ENCODE measurements around the gene GMDS.

Gene GMDS

DNA sequence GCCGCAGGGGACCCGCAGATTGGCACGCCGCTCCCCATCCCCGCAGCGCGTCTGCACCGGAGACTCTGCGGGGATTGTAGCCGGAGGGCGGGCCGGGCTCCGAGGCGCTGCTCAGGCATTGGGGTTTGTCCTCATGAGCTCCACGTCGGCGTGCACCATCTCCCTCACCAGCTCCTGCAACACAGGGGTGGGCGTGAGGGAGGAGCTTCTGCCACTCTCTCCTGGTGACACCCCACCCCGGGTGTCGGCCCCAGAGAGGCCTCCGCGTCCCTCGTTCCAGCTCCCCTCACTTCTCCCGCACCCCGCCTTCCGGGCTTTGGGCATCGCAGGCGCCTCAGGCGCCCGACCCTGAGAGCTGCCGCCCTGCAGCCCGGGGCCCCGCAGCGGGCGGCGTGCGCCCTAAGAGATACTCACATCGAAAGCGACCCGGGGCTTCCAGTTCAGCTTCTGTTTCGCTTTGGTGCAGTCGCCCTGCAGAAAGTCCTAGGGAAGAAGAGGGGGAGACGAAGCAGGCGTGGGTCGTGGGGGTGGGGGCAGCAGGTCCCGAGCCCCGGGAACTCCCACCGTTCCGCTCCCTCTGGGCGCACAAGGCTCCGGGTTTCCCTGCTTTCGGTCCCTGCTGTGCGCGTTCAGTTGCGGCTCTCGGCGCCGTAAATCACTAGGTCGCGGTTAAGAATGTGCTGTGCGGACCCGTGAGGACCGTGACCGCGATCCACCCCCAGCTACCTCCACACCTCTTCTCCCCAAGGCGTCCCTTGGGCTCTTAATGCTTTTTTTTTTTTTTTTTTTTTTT, 621.2 kb downstream of the GMDS start:
- no peak for DNase-seq (ENCODE audit: low read depth)

DNA sequence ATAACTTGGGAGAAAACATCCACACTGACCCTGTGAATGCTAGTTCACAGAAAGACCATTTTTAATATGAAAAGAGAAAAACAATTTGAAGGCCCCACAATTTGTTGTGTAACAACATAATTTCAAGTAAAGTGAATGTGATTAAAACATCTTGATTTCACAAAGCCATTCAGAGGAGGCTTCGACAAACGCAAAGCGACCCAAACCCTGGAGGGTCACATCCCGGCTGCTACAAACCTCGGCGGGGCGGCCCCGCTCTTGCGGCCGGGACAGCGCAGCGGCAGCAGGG, 621.7 kb downstream of the GMDS start:
- DNase-seq (ENCODE audit: low read depth): no peak

DNA sequence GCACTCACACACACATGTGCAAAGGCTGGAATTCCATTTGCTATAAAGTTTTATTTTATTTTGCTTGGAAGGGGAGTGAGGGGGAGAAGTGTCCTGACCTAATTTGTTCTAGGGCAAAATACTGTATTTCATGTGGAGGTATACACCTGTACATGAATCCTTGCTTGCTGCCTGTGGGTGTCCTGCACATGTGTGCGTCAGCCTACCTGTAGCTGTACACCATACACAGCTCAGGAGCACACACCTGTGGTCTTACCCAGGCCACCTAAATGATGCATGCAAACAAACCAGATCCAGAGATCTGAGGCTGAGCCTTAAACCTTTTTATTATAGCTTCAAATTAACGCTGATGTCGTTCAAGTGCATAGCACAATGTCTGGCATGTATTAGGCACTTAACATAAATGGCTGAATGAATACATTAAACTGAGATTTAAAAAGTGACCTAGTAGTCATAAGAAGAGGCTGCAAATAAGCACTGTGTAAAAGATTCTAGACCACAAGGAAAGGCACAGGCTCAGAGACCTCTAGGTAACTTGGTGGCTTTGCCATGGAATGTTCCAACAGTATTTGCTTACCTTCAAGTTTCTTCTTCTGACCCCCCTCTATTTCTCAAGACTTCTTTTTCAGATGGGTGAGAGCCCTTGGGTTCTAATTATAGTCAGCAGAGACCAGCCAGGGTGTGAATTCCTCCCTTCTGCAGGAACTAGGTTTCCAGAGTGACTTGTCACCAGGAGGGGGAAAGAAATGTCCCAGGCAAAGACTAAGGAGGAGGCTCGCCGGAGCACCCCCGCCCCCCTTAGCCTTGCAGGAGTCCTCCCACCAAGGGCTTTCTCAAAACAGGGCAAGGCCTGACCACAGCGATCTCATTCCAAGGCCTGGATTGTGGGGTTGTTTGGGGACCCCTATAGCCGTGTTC, 622.3 kb downstream of the GMDS start:
- no peak for DNase-seq (ENCODE audit: low read depth)

DNA sequence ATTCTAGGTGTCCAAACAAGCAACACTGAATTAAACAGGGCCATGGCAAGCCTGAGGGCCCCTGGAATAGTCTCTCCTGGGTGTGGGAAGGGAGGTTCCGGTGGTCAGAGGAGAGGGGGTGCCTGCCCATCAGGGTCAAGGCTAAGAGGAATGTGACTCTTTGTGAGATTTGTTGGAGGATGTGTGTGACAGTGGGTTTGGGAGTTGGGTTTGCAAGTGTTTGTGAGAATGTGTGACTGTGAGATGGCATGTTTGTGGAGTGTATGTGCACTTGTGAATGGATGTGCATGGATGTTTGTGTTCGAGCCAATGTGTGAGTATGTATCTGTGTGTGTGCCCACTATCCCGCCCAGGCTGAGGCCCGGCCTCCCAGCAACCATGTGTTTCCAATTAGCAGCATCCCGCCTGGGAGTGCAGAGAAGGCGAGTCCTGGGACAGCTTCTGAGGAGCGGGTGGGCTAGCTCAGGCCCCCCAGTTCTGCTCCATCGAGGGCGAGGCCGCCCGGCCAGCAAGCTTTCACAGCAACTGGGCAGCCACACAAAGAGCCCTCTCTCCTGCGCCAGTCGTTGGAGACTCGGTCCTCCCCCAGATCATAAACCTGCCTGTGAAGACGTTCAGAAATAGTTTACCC, 623.1 kb downstream of the GMDS start:
- DNase-seq (ENCODE audit: low read depth): no peak

DNA sequence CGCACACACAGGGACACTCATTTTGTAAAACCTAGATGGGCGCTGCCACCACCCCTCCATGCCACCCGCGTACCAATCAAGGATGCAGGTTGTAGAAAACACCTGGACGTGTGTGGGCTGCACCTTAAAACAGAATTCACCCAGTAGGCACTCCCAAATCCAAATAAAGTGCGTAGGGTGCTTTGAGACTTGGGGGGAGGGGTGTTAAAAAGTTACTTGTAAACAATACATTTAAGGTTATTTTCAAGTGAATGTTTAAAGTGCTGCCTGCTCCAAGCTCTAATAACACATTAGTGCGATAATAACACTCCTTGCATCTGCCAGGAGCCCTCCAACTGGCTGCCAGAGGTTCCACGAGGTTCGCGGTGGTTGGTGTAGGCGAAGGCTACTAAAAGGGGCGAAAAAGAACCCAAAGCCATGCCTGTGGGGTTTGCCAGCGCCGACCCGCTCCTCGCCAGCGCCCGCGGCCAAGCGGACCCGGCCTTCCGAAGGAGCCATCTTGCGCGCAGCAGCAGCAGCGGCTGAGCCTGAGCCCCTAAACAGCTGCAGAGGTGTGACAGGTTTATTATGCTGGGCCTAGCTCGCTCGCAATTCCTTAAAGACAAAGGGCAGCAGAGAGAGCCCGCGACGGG, 624.2 kb downstream of the GMDS start:
- DNase-seq (ENCODE audit: low read depth): no peak

DNA sequence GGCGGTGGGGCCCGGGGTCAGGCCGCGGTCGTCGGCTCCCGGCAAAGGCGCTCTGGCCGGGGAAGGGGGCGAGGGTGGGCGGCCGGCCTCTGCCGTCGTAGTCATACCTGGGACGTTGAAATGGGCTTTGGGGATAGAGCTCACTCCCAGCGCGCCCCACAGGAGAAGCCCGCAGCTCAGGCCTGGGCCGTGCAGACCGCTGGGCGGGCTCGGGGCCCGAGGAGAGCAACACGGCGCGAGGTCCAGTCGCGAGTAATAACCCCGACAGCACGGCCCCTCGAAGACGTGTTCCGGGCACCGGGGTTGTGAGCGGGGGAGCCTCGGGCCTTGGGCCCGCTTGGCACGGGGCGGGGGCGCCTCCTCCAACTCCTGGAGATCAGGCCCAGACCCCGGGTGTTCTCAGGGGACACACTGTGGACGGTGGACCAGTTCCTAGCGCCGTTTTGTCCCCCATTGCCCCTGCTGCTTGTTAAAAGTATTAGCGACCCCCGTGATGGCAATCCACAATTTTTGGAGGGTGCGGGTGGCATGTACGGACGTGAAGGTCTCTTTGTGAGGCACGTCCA, 624.8 kb downstream of the GMDS start:
- DNase-seq (ENCODE audit: low read depth): no peak

DNA sequence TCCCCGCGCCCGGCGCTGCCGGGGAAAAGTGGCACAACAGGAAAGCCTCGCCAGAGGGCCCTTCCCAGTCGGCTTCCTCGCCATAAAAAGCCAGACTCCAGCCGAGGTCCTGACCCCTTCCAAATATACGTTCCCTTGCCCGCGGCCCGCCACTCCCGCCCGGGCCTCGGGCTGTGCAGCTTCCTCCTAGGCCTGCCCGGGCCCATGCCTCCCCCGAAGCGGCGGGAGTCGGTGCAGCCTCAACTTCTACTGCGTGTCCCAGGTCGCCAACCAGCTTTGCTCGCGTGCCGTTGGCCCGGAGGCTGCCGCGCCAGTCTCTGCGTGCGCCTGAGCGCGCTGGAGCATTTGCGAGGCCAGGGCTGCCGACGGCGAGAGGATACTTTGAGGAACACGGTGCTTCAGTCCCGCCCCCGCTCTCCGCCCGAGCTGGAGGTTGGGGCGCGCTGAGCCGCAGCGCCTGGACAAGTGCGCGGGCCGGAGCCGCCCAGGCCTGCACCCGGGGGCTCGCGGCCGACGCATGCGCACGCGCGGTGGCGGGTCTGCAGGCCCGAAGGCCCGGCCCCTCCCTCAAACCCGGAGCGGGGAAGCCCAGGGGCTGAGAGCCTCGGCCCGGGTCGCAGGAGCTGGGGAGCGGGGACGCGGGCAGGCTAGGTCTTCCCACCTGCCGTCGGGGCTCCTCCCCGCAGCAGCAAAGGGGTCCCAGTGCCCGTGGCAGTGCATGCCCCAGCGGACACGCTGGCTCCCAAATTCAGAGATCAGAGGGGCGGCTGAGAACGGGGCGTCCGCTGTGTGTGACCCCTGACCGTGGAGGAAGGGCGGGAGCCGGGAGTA, 625.5 kb downstream of the GMDS start:
- DNase-seq (ENCODE audit: low read depth): no peak

DNA sequence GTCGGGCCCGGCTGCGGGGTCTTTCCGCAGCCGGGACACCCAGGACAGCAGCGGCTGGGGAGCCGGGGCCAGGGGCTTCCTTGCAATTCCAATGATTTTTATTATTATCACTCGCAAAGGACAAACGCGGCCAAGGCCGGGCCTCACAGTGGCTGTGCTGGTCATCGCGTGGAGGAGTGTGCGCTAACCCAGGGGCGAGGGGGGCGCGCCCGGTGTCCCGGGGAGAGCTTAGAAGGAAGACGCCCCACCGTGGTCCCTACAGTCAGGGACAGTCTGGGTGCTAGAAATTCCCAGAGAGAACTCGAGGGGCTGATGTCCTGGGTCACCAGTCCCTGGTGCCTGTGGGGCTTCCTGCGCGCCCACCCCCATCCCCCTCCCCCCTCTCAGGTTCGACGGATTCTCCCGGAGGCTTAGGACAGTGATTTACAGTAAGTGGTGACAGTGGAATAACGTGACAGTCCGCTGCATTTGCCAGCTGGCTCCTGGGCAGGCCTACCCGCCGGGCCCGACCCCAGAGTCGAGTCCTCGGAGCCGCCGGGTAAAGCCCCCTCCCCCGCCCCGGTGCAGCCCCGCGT, 626.2 kb downstream of the GMDS start:
- no peak for DNase-seq (ENCODE audit: low read depth)

DNA sequence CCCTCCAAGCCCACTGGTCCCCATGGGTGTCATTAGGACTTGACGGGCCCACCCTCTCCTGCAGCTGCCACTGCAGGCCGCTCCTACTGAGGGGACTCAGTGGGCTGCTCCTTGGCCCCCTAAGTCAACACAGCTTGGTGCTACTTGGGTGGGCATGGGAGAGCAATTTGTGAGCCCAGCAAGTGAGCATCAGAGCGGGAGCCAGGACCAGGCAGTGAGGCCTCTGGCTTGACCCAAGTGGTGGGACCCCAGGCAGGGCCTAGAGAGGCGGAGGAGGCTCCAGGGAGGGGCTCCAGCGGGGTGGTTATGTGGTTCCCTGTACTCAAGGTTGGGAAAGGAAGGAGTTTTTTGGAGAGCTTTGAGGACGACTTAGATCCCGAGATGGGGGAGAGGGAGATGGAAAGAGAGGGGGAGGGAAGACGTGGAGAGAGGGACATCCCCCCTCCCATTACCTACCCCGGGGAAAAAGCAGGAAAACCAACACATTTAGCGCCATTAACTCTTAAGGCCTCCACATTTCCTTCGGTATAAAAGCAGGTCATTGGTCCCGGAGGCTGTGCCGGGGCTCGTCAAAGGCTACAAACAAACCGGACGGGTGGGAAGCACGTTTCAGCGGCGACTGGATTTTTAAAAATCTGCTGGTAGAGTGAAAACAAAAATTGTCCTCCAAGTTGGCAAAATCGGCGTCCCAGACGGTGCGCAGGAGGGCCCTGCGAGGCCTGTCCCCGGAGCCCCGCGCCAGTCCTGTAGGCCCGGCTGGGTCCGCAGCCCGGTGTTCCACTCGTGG, 626.9 kb downstream of the GMDS start:
- DNase-seq (ENCODE audit: low read depth): no peak

DNA sequence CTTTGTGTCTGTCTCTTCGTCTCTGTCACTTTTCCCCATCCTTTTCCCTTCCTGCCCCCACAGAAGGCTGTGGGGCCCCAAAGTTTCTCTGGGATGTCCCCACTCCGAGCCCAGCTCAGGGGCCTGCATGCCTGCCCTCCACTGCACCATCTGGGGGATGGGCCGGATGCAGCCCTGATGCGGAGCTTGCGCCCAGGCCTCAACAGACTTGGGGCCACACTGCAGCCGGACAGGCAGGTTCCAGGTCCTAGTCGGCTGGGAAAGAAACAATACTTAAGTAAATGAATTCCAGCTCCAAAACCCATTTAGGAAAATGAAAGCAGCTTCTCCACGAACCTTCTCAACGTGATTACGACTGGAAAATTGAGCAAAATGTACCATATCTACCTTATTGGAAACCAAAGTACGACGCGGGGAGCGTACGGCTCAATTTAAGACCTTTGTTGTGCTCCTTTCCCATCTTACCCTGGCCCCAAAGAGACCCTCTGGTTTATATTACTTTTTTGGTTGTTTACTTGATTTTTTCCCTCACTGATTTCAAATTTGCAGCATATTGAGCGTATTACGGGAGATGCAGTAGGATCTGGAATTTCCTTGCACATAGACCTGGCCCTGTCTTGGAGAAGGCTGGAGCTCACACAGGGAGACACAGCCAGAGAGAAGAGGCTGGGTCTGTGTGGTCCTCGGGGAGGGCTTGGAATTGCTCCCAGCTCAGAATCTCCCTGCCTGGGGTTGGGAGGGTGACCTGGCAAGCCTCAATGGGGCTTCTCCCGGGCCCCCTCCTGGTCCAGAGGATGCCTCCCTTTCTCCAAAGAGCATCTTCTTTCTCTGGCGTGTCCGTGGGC, 627.7 kb downstream of the GMDS start:
- no peak for DNase-seq (ENCODE audit: low read depth)

DNA sequence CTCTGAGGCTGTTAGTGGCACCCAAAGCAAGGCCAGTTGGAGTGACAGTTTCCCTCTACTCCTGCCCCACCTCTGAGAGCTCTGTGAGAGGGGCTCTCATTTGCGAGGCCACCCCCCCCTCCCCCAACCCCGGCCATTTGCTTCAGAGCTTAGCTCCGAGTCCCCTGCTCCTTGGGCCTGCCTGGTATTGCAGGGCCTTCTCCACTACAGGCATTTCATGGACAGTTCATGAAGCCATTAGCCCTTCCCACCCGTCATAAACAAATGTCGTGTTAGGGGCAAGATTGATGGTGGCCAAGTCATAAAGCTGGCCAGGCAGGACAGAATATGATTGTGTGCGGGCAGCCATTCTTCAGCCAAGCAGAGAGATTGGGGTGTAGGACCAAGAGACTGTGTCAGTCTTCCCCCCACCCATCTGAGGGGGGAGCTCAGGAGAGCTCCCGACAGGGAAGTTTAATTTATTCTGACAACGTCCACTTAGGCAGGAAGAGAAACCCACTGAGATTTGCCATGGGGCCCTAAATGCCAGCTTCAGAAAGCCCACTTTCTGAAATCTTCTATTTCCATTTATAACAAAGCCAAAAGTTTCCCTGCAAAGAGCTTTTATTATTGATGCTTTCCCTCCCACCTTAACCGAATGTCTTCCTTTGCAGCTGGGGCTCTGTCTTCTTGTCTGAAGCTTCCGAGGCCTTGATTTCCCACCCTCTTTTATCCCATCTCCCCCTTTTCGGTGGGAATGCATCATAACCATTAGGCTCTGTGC, 628.5 kb downstream of the GMDS start:
- DNase-seq (ENCODE audit: low read depth): no peak

DNA sequence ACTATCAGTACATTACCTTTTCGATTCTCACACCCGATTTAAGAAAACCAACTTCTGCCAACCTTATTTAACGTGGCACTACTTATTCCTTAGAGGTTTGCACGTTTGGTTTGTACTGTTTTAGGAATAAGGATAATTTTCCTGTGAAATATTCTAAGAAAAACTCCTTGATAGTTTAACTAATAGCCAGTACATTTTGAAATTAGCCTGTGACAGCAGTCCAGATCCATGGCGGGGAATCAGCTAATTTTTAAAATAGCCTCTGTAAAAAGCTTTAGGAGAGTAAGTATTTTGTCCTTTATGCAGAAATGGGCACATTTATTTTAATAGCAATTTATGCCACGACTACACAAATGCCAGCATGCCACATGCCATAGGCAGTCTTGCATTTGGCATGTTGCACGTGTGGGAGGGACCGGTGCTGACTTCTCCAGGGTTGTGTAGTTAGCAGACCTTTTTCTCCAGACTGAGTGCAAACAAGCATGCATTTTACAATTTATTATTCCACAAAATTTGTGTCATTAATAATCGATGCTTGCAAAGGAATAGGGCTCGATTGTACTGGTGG, 629.5 kb downstream of the GMDS start:
- no peak for DNase-seq (ENCODE audit: low read depth)

DNA sequence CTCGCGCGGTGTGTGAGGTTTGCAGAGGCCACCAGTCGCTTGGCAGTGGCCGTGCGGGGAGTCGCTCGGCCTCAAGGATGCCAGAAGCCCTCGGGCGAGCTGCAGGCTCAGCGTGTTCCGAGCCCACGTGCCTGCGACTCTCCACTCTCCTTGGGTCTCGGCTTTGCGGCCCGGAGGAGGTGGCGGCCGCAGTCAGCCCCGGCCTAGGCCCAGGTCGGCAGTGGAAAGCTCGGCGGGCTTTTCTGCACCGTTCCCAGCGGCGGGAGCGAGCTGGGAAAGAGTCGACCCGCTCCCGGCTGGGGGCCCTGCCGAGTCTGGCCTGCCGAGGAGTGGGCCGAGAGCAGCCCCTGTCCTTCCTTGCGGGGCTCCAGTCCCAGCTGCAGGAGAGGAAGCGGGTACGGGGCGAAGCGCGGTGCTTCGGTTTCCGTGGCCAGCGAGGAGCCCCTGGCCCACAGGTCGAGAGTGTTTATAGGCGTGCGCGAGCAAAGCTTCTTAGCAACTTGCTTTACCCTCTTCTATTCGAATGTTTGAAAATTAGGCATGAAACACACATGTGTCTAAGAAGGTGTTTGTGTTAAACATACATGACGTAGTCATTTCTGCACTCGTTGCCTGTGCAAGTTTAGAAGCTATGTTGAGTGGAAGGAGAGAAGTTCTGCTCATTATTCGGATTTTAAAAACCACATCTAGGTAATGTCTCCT, 630.1 kb downstream of the GMDS start:
- DNase-seq (ENCODE audit: low read depth): no peak

DNA sequence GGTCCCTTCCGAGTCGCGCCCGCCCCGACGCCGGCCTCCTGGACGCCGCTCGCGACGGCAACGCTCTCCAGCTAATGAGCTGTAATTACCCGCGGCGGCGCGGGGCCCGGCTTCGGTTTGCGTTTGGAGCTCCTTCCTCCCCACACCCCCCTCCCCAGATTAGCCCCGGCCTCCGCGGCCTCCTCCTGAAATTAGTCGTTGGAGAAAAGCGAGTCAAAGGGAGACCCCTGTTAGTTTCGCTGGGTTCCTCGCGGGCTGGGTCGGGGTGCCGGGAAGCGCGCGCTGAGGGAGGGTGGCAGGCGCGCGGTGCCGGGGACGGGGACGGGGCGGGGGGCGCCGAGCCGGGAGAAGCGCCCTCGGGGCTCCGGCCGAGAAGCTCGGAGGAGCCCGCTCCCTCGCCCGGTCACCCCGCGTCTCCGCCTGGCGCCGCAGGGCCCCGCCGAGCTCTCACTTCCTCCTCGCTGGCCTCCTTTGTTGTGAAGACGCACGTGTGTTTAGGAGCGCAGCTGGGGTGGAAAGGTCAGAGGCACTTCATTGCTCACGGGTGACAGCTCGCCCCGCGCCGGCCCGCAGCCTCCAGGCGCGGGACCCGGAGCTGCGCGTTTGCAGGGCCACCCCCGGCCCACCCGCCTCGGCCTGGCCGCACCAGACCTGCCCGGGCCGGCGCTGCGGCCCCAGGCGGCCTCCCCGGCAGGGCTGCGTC, 630.8 kb downstream of the GMDS start:
- DNase-seq (ENCODE audit: low read depth): no peak

DNA sequence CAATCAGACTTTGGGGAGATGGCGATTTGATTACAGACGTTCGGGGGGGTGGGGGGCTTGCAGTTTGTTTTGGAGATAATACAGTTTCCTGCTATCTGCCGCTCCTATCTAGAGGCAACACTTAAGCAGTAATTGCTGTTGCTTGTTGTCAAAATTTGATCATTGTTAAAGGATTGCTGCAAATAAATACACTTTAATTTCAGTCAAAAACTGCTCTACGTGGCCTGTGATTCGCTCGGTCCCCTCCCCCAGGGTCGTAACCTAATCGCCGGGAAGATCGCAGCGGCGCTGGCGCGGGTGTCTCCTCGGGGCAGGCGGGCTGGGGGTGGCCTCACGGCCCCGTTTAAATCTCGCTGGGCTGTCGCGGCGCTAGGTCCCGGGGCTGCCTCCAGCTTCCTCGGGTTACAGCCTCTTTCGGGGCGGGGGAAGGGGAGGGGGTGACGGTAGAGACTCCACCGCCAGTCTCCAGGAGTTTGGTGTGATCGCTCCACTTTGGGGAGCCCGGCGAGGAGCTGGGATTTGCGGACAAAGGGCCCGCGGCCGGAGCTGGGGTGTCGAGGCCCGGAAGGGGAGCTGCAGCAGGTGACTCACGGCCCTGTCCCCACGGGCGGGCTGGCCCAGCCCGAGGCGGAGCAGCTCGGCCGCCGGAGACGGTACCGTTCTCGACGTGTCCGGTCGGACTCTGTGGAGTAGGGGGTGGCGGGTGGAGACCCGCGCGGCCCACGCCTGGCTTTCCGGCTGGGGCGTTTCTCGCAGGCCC, 631.5 kb downstream of the GMDS start:
- no peak for DNase-seq (ENCODE audit: low read depth)

DNA sequence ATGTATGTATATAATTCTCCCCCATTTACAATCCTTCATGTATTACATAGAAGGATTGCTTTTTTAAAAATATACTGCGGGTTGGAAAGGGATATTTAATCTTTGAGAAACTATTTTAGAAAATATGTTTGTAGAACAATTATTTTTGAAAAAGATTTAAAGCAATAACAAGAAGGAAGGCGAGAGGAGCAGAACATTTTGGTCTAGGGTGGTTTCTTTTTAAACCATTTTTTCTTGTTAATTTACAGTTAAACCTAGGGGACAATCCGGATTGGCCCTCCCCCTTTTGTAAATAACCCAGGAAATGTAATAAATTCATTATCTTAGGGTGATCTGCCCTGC, 632.1 kb downstream of the GMDS start:
- no peak for DNase-seq (ENCODE audit: low read depth)
